Activated T-cell treated with anti-CD3 and anti-CD28 coated beads for 1 hour (primary cell): ENCODE results near the gene GPR157.

Experiments
- DNase-seq: peaks from one replicate; pipeline ENCODE4 v3.0.0-alpha.2; 2020; ENCODE audit warnings: low read depth

Gene GPR157

GRCh38 chr1:9087411-9088125 lies 41.3 kb downstream of the GPR157 start:
- DNase-seq = no peak

GRCh38 chr1:9086796-9087195 lies 42.1 kb downstream of the GPR157 start:
- DNase-seq = no peak

GRCh38 chr1:9086045-9086444 lies 42.9 kb downstream of the GPR157 start:
- DNase-seq = no peak

DNA sequence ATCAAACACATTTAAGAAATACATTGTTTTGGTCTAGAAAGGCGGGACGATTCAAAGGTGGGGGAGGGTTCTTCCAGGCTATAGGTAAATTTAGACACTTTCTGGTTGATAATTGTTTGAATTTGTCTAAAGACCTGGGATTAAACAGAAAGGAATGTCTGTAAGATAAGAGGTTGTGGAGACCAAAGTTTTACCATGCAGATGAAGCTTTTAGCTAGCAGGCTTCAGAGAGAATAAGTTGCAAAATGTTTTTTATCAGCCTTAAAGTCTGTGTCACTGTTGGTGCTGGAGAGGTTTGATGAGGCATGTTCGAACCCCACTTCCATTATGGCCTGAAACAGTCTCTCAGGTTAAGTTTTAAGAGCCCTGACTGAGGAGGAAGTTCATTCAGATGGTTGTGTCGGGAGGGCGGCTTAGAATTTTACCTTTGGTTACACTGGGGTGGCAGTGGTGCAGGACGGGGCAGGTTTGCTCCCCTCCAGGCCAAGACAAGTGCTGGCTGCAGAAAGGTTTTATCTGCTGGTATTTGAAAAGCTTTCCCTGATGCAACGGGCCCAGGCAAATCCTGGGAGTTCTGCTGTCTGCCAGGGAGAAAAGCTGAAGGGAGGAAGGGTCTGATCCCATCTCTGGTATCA lies 43.5 kb downstream of the GPR157 start:
- no peak for DNase-seq

- DNase-seq = no peak
These were observed 44.0 kb downstream of the GPR157 start for GRCh38 chr1:9084906-9085305.

GRCh38 chr1:9081473-9081872 lies 47.4 kb downstream of the GPR157 start:
- no peak for DNase-seq

DNA sequence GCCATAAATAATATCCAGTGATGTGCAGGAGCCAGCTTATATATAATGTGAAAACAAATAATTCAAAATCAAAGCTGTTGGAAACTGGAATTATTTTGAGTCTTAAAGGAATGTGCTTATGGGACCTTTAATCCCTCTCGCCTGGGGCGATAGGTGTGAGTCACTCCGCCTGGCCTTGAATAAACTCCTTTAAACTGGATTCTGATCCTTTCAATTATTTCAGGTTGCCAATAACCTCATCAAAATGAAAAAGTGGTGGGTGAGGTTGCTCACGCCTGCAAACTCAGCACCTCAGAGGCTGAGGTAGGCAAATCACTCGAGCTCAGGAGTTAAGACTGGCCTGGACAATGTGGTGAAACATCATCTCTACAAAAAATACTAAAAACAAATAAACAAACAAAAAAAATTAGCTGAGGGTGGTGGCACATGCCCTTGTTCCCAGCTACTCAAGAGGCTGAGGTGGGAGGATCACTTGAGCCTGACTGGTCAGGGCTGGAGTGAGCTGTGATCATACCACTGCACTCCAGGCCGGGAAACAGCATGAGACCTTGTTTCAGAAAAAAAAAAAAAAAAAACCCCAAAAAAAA lies 48.1 kb downstream of the GPR157 start:
- DNase-seq = no peak

DNA sequence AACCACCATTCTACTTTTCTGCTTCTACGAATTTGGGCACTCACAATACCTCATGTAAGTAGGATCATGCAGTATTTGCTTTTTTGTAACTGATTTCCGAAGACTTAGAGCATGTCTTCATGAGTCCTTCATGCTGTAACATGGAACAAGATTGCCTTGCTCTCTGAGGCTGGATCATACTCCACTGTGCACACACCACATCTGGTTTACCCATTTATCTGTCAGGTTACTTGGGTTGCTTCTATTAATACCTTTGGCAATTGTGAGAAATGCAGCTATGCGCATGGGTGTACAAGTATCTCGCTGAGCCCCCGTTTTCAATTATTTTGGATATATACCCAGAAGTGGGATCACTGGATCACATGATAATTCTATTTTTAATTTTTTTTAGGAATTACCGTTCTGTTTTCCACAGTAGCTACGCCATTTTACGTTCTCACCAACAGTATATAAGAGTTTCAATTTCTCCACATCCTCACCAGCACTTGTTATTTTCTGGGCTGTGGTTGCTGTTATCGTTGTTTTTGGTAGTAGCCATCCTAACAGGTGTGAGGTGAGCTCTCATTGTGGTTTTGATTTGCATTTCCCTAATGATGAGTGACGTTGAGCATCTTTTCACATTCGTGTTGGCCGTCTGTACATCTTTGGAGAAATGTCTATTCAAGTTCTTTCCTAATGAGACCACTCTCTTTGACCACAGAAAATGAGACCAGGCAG lies 48.8 kb downstream of the GPR157 start:
- no peak for DNase-seq

DNA sequence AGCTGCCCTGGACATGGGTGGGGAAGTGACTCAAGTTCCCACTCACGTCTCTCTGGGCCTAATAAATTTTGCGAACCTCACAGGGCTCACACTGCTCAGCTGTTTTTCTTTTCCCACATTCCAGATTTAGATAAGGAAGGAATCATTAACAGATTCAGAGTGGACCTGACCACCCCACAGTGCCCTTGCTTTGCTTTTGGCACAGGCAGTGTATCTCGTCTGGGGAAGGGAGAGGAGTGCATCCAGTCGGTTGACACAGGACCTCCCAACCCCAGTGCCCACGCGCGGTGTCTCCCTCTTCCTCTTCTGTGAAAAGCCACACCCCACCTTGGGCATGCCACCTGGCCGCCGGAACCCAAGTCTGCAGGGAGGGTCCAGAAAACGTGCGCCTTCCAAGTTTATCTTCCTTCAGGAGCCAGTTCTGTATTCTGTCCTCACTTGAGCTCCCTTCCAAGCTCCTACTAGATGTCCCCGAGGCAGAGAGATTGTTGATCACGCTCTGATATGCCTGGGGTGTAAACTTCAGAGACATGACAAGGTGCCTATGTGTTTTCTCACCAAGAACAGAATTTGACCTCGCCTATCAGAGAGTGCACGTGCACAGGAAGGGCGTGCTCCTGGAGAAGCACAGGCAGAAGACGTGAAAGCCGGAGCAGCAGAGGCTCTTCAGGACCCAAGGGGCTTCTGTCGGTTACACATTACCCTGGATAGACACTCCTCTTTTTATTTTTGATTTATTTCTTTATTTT lies 50.0 kb downstream of the GPR157 start:
- no peak for DNase-seq

DNA sequence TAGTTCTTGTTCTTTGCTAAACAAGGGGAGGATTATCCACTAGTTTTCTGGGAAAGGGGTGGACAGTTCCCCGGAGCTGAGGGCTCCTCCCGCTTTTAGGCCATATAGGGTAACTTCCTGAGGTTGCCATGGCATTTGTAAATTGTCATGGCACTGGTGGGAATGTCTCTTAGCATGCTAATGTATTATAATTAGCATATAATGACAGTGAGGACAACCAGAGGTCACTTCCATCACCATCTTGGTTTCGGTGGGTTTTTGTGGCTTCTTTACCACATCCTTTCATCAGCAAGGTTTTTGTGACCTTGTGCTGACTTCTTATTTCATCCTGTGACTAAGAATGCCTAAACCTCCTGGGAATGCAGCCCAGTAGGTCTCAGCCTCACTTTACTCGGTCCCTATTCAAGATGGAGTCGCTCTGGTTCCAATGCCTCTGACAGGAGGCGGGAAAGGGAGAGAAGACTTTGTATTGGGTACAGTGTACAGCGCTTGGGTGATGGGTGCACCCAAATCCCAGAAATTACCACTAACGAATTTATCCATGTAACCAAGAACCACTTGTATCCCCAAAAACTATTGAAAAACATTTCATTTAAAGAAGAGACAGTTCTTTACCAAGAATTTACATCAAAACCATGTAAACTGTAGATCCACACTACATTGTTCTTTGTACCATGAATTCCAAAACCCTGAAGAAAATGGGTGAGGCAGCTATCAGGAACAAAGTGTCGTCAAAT lies 50.7 kb downstream of the GPR157 start:
- no peak for DNase-seq

- no peak for DNase-seq
These were observed 53.9 kb downstream of the GPR157 start for GRCh38 chr1:9075022-9075421.

DNA sequence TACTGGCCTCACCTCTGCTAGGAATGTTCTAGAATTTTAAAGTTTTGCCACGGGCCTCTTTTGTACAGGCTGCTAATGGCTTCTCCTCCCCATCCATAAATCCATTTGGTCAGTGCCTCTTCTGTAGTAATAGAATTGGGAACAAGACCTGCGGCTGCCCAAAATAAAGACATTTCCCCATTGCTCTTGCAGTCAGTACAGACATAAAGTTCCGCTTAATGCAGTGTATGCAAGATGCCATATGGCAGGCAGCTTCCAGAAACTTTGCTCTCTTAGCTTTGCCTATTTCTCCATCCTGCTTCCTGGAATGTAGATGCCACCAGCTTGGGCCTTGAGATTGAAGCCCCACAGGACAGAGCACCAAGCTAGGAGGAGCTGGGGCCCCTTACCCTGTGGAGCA lies 55.8 kb downstream of the GPR157 start:
- no peak for DNase-seq

GRCh38 chr1:9071554-9072235 lies 57.2 kb downstream of the GPR157 start:
- no peak for DNase-seq

GRCh38 chr1:9070486-9070885 lies 58.4 kb downstream of the GPR157 start:
- DNase-seq = no peak

DNA sequence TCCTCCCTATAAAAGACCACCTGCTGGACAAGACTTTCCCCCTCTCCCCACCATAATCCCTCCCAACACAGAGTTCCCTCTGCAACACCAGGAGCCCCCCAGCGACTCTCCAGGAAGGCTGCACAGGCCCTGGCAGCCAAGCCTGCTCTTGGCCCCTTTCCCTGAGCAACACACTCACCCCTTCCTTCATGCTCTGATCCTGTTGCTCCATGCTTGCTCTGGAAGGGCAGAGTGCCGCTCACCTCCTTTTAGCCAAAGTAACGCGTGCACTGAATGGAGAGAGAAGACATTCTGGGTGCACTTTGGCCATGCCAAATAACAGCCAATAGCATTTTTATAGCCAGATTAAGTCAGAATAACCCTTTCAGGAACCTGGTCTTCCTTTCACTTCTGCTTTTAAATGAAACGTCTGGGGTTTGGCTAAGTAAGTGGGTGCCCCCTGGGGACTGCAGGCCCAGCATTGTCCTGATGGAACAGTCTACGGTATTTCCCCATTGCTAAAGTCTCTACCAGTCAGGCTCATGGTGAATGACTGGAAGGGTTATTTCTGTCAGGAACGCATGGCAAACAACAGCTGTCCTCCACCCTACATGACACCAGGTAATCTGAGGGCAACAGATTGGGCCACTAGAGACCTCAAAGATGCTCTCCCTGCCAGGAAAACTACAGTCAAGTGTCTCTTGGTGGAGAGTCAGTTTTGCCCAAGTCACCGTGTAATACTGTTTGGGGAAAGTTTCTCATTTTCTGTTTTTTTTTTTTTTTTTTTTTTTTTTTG lies 59.4 kb downstream of the GPR157 start, which contains the start of gene SLC2A5:
Gene SLC2A5 (minus strand): TSS at position 310 of the 775 bp plus-strand sequence. CDS start 99 bp downstream, at position 211.
- DNase-seq = no peak

- DNase-seq = no peak
These were observed 59.9 kb downstream of the GPR157 start for GRCh38 chr1:9068981-9069325.

GRCh38 chr1:9066945-9067807 lies 61.7 kb downstream of the GPR157 start:
- DNase-seq = no peak

GRCh38 chr1:9065213-9065751 lies 63.6 kb downstream of the GPR157 start:
- DNase-seq = no peak

DNA sequence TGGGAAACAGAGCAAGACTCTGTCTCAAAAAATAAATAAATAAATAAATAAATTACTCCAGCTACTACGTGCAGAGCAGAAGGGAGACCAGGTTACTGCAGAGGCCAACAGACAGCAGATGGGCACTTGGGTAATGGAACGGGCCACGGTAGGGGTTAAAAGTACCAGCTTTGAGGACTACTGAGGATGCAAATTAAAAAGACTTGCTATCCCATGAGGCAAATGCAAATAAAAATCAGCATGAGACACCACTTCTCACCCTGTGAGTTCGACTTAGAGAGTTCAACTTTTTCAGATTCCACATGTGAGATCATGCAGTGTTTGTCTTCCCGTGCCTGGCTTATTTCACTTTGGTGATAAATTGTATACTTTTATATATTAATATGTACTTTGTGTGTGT lies 66.1 kb downstream of the GPR157 start:
- DNase-seq = no peak
